Loucy (cell line): Measurements from ENCODE around the gene RAB25.

ENCODE experiments used
- H2AFZ ChIP-seq: fragments of 200-600 bp; sonication (generic); 2 replicates; pipeline ENCODE4 v1.6.0; 2016; ENCODE audit warnings: antibody characterized with exemption, mild to moderate bottlenecking, low read length, moderate library complexity
- H3F3A ChIP-seq: fragments of 200-600 bp; 2 replicates; pipeline ENCODE4 v1.6.0; 2016; ENCODE audit warnings: antibody characterized with exemption, low read depth, mild to moderate bottlenecking
- H3K27me3 ChIP-seq: fragments of 200-600 bp; sonication (generic); 2 replicates; pipeline ENCODE4 v1.6.1; 2014; ENCODE audit warnings: low read length, mild to moderate bottlenecking; ENCODE audit not compliant: insufficient read depth, poor library complexity, severe bottlenecking
- H3K36me3 ChIP-seq: fragments of 200-600 bp; sonication (generic); 2 replicates; pipeline ENCODE4 v1.6.1; 2016; ENCODE audit warnings: low read length; ENCODE audit not compliant: insufficient read depth
- H3K4me1 ChIP-seq: fragments of 200-600 bp; sonication (generic); 2 replicates; pipeline ENCODE4 v1.5.1; 2014; ENCODE audit warnings: low read length, mild to moderate bottlenecking; ENCODE audit not compliant: insufficient read depth, poor library complexity, severe bottlenecking
- H3K4me2 ChIP-seq: fragments of 200-600 bp; sonication (generic); 2 replicates; pipeline ENCODE4 v1.6.0; 2014; ENCODE audit warnings: antibody characterized with exemption, low read length, low read depth, mild to moderate bottlenecking; ENCODE audit not compliant: poor library complexity, severe bottlenecking
- H3K4me3 ChIP-seq: fragments of 200-600 bp; sonication (generic); 2 replicates; pipeline ENCODE4 v1.5.1; 2014; ENCODE audit warnings: low read length, mild to moderate bottlenecking, mixed read lengths; ENCODE audit not compliant: poor library complexity, severe bottlenecking
- H3K79me2 ChIP-seq: fragments of 200-600 bp; sonication (generic); 2 replicates; pipeline ENCODE4 v1.6.1; 2014; ENCODE audit warnings: low read length; ENCODE audit not compliant: insufficient read depth
- H3K9ac ChIP-seq: fragments of 200-600 bp; sonication (generic); 2 replicates; pipeline ENCODE4 v1.6.0; 2014; ENCODE audit warnings: mild to moderate bottlenecking, low read depth, low read length, moderate library complexity; ENCODE audit not compliant: poor library complexity, severe bottlenecking
- H3K9me2 ChIP-seq: fragments of 200-600 bp; sonication (generic); replicated peaks from 2 replicates; pipeline ENCODE4 v1.6.1; 2016; ENCODE audit warnings: low read depth, low read length, mixed read lengths
- H3K9me3 ChIP-seq: fragments of 200-600 bp; sonication (generic); 2 replicates; pipeline ENCODE4 v1.6.1; 2014; ENCODE audit warnings: mild to moderate bottlenecking, antibody characterized with exemption, low read length, low read depth; ENCODE audit not compliant: insufficient read depth
- H4K20me1 ChIP-seq: fragments of 200-600 bp; sonication (generic); 2 replicates; pipeline ENCODE4 v1.6.0; 2014; ENCODE audit warnings: antibody characterized with exemption, low read length, mild to moderate bottlenecking; ENCODE audit not compliant: insufficient read depth, poor library complexity, severe bottlenecking
- CTCF ChIP-seq: fragments of 200-600 bp; sonication (generic); conservative IDR thresholded peaks from 2 replicates; pipeline ENCODE4 v1.5.1; 2014; ENCODE audit warnings: mild to moderate bottlenecking, antibody characterized with exemption, low read length
- EZH2phosphoT487 ChIP-seq: fragments of 200-600 bp; IDR thresholded peaks from 2 replicates; pipeline ENCODE4 v1.6.1; 2018; ENCODE audit warnings: antibody characterized with exemption, mild to moderate bottlenecking, moderate library complexity, borderline replicate concordance

The RAB25 gene

GRCh38 chr1:156051011-156051725 lies 9.8 kb upstream of the RAB25 start:
- Histone ChIP-seq H3K9ac (no peak overlapping the region), H3K36me3 (peaks cover 6% of the 10 kb centered on the region; the same call in 1 of the 2 replicates), H3K4me1 (peaks cover 16% of the 10 kb centered on the region), H3K9me2 (no peaks in the 10 kb centered on the region), H3F3A (peaks cover 3% of the 10 kb centered on the region; the same call in 1 of the 2 replicates), H3K4me3 (no peak overlapping the region), H2AFZ (no peak overlapping the region), H3K9me3 (no peaks in the 10 kb centered on the region), H4K20me1 (peaks cover 7% of the 10 kb centered on the region), H3K4me2 (peak overlapping the region; percentile 63), H3K27me3 (no peaks in the 10 kb centered on the region), H3K79me2 (peaks cover 36% of the 10 kb centered on the region)
- TF ChIP-seq CTCF (no peak), EZH2phosphoT487 (no peak)

DNA sequence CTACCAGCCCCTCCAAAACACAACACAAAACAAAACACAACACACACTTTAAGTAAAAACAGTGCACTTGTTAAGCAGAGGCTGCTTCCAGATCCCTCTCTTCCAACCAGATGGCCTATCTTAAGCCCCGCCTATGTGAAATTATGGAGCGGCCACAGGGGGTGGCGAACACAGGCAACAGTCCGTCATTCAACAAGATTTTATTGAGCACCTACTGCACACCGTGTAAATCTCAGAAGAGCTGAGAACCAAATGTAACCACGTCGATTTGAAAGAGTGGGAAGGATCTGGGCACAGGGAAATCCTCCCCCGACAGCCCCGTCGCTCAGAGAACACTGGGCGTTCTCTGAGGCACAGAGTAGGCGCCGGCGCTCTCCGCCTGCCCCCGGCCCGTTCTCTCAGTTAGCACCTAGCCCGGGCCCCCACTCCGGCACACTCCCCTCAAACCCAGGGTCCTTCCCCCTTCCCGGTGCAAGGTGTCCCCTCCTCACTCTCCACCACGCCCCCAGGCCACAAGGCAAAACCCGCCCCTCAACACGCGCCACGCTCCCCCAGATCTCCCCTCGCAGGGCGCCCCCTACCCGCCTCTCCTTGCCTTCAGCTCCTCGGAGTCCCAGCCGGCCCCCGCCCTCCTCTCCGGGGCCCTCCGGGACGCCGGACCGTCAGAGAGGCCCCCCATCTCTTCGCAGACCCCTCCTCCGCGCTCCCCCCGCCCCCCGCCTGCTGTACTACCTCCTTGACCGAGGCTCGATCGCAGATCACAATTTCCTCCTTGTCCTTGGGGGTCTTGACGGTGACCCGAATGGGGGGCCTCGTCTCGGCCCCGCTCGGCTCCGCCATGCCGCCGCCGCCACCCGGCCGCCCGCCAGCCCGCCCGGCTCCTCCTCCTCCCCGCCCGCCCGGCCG lies 7.8 kb upstream of the RAB25 start:
- Histone ChIP-seq H3K79me2 (peaks cover 42% of the 10 kb centered on the region), H3K9me3 (no peaks in the 10 kb centered on the region), H3K4me1 (peaks cover 20% of the 10 kb centered on the region), H4K20me1 (peaks cover 7% of the 10 kb centered on the region), H3K36me3 (peaks cover 1% of the 10 kb centered on the region; the same call in 1 of the 2 replicates), H3K9ac (peak overlapping the region; percentile 98), H3K9me2 (no peaks in the 10 kb centered on the region), H2AFZ (peak overlapping the region; percentile 56), H3K4me3 (peak overlapping the region; percentile 96), H3K4me2 (peak overlapping the region; percentile 63), H3F3A (peaks cover 3% of the 10 kb centered on the region; the same call in 1 of the 2 replicates), H3K27me3 (no peaks in the 10 kb centered on the region)
- TF ChIP-seq CTCF (peak; percentile 44), EZH2phosphoT487 (no peak)

DNA sequence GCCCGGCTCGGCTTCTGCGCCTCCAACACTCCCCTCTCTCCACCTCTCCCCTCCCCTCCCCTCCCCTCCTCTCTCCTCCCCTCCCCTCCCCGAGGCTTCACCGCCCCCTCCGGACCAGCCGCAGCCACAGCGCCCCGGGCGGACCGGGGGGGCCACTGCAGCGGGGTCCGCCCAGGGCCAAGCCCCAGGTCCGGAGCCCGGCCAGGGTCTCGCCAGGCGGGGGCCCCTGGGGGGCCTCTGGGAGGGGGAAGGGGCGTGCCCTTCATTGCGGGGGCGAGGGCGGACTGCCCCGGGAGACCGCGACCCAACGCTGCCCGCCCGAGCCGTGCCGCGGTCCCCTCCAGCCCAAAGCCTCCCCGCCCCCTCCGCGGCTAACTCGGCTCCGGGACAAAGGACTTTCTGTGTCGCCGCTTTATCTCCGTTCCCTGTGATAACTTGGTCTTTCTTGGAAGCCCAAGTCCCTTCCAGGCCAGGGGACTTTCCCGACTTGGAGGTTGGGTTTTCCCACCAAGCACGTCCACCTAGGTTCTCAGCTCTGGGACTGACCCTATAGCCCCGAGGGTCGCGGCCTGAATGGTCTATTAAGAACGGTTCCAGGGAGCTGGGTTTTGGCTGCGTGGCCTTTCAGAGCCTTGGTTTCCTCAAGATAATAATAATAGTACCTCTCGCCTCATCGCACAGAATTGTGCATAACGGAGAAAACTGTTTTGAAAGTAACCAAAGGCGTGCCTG lies 7.0 kb upstream of the RAB25 start, which contains the start of gene UBQLN4:
Gene UBQLN4 (minus strand): TSS at position 31 of the 732 bp plus-strand sequence. CDS start 97 bp downstream, outside the sequence.
- Histone ChIP-seq H4K20me1 (peaks cover 7% of the 10 kb centered on the region), H3K9me2 (no peaks in the 10 kb centered on the region), H3K4me3 (peak within 1 kb of the TSS; percentile 96), H3K9me3 (no peaks in the 10 kb centered on the region), H3K79me2 (peaks cover 42% of the 10 kb centered on the region), H3K36me3 (no peaks in the 10 kb centered on the region; the same call in 1 of the 2 replicates), H3K4me2 (peak within 1 kb of the TSS; percentile 96), H3K27me3 (no peaks in the 10 kb centered on the region), H3K9ac (peak within 1 kb of the TSS; percentile 98), H3F3A (peaks cover 3% of the 10 kb centered on the region; the same call in 1 of the 2 replicates), H3K4me1 (peaks cover 20% of the 10 kb centered on the region), H2AFZ (peak within 1 kb of the TSS; percentile 96)
- peak; percentile 29; the same call in 1 of the 2 replicates for TF ChIP-seq CTCF
- no peak for TF ChIP-seq EZH2phosphoT487
